ENCODE measurements around the gene GALNT18.
A peak's percentile ranks its signal among the peaks of the same experiment; 100 is the strongest.

GALNT18 gene

DNA sequence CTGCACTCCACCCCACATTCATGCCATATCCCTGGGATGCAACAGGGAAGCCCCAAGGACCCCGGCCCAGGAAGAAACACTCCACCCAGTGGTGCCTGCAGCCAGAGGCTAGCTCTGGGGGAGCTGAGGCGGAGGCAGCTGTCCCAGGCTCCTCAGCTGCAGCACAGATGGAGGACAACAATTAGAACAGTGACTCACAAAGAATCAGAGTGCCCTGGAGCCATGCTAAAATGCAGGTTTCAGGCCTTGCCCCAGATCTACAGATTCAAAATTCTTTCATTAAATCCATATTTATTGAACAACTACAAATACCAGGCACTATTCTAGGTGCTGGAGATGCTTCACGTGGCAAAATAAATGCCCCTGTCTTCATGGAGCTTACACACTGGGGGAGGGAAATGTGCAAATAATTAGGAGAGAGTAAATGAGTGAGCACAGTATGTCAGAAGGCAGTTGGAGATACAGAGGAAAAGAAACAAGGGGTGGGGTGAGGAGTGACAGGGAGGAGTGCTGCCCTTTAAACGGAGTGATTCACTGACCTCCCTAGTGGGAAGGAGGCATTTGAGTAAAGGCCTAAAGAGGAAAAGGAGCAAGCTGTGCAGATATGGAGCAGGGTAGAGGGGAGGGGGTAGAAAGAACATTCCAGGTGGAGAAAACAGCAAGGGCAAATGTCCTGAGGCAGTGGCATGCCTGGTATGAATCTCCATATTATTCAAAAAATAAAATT, 195.4 kb downstream of the GALNT18 start:
- no peak for DNase-seq

DNA sequence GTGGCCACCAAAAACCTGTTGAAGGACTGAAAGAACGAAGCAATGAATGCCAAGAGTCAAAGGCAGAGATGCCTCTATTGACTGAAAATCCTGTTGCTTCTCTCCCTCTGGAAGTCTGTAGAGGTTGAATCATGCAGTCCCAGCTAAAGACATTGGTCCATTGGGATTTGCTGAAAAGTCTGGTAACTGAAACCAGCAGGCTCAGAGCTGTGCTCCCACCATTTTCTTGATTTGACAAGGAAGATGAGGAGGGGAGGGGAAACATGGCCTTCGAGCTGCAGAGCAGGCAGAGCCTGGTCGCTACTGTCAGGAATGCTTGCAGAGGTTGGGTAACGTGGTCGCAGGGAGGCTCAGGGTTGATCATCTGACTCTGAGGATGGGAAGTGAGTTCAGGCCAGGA, 196.0 kb downstream of the GALNT18 start:
- DNase-seq, result no peak

DNA sequence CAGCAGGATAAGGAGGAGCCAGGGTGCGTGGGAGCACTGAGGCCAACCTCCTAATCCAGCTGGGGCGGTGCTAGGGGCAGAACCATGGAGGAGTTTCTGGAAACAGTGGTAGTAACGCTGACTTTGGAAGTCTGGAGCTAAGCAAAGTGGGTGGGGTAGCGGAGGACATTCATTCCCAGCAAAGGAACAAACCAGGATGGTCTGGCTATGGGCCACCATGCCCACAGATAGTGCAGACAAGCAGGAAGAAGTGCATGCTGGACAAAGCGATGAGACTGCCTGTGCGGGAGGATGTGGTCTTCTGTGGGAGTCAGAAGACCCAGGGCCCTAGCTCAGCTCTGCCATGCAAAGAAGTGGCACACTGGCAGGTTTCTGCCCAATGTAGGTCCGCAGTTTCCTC, 197.1 kb downstream of the GALNT18 start:
- no peak for DNase-seq

DNA sequence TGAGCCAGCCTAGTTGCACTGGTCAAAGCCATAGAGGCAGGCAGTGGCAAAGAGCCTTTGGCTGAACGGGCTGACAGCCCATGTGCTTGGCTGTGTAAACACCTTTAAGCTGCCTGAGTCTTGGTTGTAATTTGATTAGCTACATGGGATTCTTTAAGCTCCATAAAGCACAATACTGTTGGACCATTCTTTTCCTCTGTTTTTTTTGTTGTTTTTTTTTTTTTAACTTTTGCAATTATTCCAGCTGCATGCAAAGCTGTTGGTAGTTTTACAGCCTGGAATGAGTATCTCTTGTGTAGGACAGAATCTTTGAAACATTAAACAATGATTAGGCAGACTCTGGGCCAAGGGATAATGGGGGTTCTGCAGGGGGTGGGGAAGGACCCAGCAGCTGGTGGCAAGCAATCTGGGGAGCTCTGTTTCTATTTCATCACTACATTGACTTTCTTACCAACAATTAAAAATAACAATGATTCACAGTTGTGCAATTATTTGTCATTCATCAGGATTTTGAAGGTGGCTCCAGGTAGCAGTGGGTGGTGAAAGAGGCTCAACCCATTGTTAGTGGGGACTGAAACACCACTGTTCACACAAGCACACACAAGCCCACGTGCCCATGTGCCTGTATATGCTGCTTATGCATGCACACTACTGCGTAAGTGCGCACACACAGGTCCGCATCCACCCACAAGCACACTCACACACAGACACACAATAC, 199.2 kb downstream of the GALNT18 start:
- DNase-seq, result no peak

DNA sequence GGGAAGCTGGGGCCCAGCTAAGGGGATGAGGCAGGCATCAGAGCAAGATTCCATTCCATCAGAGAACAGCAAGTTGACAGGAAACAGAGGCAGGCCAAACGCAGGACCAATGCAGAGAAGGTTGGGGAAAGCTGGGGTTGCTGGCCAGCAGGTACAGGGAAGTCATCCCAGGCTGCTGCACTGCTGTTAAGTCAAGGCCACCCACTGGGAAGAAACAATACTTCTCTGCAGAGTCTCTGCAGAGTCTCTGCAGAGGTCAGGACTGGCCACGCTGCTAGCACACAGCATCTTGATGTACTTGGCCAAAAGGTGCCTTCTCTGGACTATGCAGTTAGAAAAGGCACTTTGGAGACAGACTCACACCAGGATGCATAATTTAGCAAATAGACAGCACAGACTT, 200.3 kb downstream of the GALNT18 start:
- DNase-seq, result no peak

DNA sequence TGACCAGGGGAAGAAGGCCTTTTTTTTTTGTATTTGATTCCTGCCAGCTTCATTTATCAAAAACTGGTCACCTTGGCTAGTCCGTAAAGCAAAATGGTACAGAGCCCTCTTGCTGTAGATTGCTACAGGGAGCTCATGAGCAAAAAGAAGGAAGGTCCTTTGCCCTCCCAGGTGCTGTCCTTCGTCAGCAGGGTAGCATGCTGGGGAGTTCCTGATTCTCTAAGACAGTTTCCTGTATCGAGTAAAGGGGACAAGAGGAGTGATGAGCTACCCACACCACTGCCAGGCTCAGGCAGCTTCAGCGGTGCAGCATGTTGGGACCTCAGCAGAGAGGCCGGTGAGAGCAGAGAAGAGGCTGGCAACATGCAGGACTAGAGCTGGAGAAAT, 200.9 kb downstream of the GALNT18 start:
- no peak for DNase-seq

DNA sequence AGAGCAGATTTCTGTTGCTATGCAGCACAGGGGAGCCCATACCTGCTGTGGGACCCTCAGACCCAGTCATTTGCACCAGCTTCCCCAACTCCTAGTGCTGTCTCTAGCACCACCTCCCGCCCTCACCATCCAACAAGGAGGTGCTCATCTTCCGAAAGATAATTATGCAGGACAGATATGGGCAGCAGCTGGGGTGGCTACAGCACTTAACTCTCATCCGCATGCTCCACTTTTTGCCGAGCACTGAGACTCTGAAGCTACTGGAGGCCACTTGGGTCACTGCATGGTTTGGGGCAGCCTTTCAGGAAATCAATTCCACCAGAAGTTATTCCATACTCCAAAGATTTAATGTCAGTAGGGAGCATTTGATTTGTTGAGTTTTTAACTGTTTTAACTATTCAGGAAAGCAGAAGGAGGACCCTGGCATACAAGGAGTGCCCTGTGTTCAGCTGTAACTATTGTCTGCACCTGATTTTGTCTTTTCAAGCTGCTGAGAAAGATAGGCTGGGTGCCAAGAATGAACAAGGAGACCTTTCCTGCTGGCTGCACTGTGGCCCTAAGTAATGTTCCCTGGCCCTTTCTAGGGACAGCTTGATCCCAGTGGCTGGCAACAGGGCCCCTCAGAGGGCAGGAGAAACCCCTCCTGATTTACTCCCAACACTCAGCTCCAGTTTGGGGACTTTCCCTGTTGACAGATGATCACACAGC, 201.5 kb downstream of the GALNT18 start:
- DNase-seq, result no peak

DNA sequence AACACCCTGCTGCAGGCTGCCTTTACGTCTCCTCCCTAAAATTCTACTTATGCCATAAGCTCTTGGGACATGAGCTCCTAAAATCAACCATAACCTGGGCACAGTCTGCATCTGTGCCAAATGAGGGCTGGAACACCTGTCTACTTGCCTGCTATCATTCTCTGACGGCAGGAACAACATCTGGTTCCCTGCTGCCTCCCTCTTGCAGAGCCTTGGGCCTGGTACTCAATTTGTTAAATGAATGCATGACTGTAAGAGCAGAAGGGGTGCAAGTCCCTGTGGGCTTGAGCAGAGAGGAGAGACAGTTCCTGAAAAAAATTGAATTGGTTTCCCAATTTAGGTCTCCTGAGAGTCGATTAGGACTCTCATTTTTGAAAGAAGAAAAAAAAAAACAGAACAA, 202.1 kb downstream of the GALNT18 start:
- DNase-seq, result no peak

DNA sequence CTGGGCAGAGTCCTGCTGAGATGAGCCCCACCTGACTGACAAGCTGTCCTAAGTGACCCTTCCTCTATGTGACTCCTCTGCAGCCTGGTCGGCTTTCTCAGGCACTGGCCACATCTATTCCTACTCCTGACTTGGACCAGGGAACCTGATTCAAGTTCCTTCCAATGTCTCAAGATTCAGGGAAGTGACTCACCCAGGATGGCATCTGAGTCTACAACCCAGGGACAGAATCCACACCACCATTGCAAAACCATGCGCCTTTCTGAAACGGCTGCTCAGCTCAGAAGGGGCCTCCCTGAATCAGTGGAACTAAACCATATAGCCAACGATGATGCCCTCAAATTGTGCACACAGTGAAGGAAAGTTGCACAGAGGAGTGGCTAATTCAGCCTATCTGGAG, 204.9 kb downstream of the GALNT18 start:
- peak; percentile 25 for DNase-seq

DNA sequence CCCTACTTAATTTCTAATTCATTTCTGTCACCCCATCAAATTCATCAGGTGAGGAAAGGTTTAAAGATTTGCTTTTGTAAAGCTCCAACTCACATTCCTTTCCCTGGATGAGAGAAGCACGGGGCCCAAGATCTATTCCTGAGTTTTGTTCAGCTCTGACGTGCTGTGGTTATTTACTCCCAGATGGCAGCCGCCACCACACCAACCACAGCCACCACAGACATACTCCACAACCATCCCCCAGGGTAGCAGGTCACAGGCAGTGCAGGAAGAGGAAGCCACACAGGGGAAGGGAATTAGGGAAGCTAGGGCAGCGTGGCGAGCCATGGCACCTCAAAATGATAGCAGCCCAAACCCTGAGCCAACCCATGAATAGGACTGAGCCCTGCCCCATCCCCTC, 205.3 kb downstream of the GALNT18 start:
- peak; percentile 54 for DNase-seq

DNA sequence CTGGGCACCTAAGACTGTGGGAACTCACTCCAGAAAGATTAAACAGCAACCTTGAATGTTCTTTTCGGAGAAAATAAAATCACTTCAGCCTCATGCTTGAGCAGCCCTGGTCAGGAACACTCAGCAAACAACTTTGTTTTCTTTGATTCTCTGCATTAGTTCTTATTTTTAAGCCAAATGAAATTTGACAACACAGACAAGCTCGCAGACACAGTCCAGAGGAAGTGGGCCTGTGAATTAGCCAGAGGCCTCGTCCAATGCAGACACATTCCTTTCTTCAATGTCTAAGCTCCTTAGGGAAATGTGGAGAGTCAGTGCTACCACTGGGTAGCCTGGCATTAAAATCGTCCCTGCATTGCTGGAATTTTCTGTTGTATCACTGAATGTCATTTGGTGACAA, 205.9 kb downstream of the GALNT18 start:
- peak; percentile 29 for DNase-seq

DNA sequence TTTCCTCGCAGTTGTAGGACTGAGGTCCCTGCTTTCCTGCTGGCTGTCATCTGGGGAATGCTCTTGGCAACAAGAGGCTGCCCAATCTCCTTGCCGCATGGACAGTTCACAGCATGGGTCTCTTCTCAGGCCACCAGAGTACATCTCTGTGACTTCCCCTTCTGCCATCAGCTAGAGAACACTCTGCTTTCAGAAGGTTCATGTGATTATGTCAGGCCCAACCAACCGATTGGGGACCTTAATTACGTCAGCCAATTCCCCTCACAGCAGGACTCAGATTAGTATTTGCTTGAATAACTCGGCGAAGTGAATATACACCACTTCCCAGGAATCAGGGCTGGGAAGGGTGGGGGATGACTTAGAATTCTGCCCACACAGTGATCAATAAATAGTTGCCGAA, 206.8 kb downstream of the GALNT18 start:
- DNase-seq, result no peak

DNA sequence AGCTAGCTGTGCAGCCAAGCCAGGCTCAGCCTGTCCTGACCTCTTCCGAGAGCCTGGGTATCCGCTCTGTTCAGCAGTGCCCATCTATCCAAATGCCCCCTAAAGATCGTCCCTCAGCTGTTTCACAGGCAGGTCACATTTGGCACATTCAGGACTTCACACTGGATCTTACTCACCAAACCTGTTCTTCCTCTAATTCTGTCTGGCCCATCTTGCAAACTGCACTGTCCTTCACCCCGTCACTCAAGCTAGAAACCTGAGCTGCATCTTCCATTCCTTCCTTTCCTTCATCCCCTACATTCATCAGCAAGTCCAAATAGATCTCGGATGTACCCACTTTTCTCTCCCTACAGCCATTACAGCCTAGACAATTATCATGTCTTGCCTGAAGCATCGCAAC, 208.0 kb downstream of the GALNT18 start:
- no peak for DNase-seq

DNA sequence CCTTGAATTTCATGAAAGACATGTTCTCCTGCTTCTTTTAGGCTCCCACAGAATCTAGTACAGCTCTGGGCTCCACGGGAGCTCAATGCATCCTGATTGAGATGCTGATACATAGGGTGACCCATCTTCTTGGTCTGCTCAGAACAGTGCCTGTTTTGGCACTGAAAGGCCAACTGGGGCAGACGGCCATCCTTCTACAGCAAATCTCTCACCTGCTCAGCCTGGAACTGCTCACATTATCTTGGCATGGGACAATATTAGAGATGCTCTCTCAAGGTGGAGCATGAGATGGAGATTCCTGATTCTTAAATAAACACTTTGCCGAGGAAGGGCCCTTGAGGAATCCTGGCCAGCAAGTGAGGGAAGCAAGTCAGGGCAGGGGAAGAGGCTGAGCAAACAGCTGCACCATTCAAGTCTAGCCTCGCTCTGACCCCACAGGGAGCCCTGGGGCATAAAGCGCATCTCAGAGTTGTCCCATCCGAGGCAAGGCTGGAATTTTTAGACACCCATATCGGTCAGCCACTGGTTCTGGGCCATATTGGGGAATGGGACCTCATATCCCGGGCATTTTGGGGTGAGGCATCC, 210.3 kb downstream of the GALNT18 start:
- no peak for DNase-seq

DNA sequence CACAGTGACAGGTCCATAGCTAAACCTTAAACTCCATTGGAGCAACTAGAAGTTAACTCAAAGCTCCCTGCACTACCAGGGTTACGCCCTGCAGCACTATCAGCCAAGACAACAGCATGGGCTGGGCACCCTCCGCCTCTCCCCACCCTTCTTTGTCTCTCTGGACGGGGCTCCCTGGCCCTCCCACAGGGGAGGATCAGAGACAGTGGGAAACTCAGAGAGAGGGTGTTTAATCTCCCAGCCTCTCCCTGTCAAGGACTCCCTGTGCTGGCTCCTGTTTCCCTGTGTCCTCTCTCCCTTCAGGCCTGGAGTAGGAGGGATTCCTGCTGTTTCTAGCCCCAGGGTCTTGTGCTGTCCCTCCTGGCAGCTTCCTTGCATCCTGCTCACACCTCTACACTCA, 211.9 kb downstream of the GALNT18 start:
- DNase-seq, result no peak

DNA sequence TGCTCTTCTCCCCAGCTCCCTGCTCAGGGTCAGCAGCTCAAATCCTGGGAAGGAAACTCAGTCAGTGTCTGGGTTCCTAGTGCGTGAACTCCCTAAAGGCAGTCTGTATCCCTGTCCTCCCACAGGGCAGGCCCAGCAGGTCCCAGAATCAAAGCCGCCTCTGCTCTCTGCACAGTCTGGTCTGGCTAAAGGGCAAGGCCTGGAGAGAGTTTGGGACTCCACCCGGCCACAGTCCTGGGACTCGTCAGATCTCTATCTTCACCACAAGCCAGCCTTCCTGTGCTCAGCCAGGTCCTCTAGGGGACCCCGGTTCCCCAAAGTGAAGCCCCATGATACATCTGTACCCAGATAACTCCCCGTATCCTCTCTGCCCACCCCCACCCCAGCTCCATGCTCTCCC, 212.6 kb downstream of the GALNT18 start:
- DNase-seq, result no peak

DNA sequence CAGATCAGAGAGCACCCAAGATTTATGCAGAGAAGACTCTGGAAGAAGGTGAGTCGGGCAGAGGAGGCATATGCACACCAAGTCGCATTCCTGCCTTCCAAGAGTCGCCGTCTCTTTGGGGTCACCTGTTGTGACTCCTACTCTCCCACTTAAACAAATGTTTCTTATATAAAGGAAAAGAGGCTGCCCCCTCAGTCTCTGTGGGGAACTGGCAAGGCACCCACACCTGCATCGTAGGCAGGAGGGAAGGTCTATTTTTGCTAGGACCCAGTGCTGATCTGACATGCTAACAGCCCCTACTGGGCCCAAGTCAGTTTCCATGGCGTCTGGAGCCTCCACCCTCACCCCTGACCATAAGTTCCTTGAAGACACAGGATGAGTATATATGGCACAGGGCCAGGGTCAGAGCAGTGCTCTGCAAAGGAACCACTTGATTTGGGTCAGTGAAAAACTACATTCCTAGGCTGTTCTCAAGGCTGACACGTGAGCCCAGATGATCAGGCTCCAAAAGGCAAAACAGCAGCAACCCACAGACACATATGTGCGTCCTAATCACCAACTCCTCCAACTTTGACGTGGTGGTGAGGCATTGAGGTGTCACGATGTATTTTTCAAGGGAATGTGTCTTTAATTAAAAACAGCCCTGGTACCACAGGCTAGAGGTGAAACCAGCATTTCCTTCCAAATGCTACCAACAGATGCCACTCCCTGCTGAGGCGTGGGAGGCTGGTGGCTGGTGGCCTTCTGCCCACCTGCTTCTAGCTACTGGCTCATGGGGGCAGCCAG, 213.2 kb downstream of the GALNT18 start:
- no peak for DNase-seq

DNA sequence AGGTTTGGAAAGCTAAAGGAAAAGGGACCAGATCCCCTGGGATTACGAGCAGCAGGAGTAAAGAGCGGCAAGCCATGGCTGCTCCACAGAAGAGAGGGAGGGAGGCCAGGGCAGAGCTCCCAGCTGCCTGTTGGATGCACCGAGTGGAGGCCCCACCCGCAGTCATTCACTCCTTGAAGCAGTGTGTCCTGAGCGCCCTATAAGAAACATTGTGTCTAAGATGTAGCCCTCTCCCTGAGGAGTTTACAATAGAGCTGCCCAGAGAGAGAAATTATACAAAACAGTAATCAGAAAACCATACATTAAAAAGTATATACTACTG, 214.1 kb downstream of the GALNT18 start:
- DNase-seq, result no peak

DNA sequence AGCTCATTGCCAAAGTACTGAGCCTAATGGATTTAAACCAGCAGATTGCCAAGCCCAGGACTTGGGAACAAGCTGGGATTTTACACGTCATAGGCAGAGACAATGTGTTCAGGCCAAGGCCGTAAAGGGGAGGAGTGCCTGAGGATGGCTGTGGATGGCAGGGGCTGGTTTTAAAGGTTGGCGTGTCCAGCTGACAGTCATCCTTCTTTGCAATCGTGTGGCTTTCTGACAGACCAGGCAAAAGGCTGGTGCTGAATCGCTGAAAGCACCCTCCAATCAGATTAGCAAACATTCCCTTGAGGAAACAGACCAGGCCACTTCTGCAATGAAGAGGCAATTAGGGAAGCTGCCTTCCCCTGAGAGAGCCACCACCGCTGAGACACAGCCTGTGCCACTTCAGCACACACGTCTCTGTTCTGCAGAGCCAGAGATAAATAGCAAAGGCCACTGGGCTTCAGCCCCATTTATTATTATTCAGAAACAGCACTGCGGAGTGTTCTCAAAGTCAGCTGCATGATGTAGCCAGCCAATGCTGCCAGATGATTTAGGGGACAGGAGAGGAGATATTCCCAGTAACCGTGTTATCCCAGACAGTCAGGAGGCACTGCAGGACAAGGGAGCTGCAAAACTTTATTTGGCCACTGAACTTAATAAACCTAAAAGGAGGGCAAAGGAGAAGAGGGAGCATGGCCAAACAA, 214.6 kb downstream of the GALNT18 start:
- no peak for DNase-seq

DNA sequence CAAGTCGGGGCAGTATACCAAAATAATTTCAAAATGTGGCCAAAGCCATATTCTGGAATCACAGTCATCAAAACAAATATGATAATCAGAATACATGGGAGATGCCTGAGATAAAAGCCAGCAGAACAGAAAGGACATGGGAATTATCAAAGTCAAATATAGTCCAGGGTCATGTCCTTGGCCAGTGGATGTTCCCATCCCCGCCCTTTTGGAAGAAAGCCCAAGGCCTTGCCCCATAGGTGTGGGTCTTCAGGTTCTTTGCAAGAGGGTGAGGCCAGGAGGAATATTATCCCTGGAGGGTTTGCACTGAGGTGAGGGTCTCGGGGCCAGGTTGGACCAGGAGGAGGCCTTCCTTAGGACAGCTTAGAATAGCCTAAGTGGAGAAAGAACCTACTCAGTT, 215.2 kb downstream of the GALNT18 start:
- DNase-seq, result no peak

DNA sequence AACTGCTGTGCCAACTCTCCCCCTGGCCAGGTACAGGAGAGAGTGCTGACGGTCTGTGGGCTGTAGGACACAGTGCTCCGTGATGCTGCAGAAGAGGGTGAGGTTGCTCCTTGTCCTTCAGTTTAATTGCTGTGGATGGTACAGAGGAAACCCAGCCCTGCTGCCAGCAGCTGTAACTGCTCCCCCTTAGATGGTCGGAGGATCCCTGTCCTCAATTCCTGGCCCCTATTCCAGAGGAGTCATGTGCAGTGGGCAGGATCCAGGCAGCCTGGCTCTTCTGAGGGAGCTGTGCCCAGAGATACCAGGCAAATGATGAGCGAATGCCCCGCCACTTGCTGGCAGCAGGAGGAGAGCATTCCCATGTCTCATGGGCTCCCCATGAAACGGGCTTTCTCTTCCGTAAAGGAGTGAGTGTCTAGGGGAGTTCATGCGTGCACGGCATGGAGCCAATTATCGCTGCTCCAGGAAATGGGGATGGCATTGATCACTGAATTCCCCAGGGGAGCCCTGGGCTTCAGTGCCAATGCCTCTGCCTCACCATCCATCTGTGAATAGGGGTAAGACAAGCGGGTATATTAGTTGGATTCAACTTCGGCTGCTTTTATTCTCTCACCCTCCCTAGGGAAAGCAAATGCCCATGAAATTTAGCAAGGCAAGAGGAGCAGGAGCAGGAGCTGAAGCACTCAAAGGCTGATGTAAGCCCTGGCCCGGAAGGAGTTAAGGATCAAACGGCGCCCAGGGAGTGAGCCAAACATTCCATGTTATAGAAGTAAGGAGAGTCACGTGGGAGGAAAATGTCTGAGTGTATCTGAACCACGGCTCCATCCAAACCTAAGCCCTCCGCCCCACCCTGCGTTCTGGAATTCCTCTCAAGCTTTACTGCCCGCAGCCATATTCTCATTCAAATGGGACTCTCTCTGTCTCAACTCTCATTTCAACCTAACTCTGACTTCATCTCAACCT, 217.8 kb downstream of the GALNT18 start:
- no peak for DNase-seq
